KMS-11 (cell line): ENCODE results near the gene CSRP3.

Experiments
- H2AFZ ChIP-seq: fragments of 200-600 bp; sonication (generic); 2 replicates; pipeline ENCODE4 v1.6.1; 2016; ENCODE audit warnings: antibody characterized with exemption, mixed run types, low read depth
- H3K27ac ChIP-seq: fragments of 200-600 bp; sonication (generic); 2 replicates; pipeline ENCODE4 v1.6.1; 2016; ENCODE audit warnings: mild to moderate bottlenecking, mixed run types
- H3K27me3 ChIP-seq: fragments of 200-600 bp; sonication (generic); 2 replicates; pipeline ENCODE4 v1.6.1; 2017; ENCODE audit warnings: mild to moderate bottlenecking, low read depth, mixed run types, moderate library complexity; ENCODE audit not compliant: insufficient read depth
- H3K36me3 ChIP-seq: fragments of 200-600 bp; sonication (generic); 2 replicates; pipeline ENCODE4 v1.6.1; 2017; ENCODE audit warnings: mild to moderate bottlenecking, mixed run types; ENCODE audit not compliant: insufficient read depth
- H3K4me1 ChIP-seq: fragments of 200-600 bp; sonication (generic); 2 replicates; pipeline ENCODE4 v1.6.1; 2016; ENCODE audit warnings: mild to moderate bottlenecking, low read depth, mixed run types; ENCODE audit not compliant: poor library complexity, severe bottlenecking
- H3K4me2 ChIP-seq: fragments of 200-600 bp; sonication (generic); 2 replicates; pipeline ENCODE4 v1.7.0; 2016; ENCODE audit warnings: mild to moderate bottlenecking, mixed run types
- H3K4me3 ChIP-seq: fragments of 200-600 bp; sonication (generic); IDR thresholded peaks from 2 replicates; pipeline ENCODE4 v1.6.1; 2017; ENCODE audit warnings: low read depth, low read length, mixed read lengths; ENCODE audit not compliant: insufficient read depth
- H3K79me2 ChIP-seq: fragments of 200-600 bp; sonication (generic); 2 replicates; pipeline ENCODE4 v1.6.1; 2016; ENCODE audit warnings: low read depth, mixed run types; ENCODE audit not compliant: insufficient read depth
- H3K9ac ChIP-seq: fragments of 200-600 bp; sonication (generic); 2 replicates; pipeline ENCODE4 v1.6.1; 2016; ENCODE audit warnings: mild to moderate bottlenecking, mixed run types
- H4K20me1 ChIP-seq: fragments of 200-600 bp; sonication (generic); 2 replicates; pipeline ENCODE4 v1.6.1; 2016; ENCODE audit warnings: mild to moderate bottlenecking, mixed run types; ENCODE audit not compliant: insufficient read depth
- CTCF ChIP-seq: fragments of 200-600 bp; sonication (generic); conservative IDR thresholded peaks from 2 replicates; pipeline ENCODE4 v1.6.1; 2017; ENCODE audit warnings: low read depth, mild to moderate bottlenecking, antibody characterized with exemption, low read length, moderate library complexity, mixed read lengths

CSRP3 gene

GRCh38 chr11:19191530-19192169, 10.1 kb downstream of the CSRP3 start:
- H2AFZ ChIP-seq: no peak overlapping the region
- no peak overlapping the region for H3K4me3 ChIP-seq
- H3K27ac ChIP-seq: no peak overlapping the region
- no peak overlapping the region for H3K4me2 ChIP-seq
- H3K9ac ChIP-seq: no peak overlapping the region
- TF ChIP-seq CTCF: no peak
- no peaks in the 10 kb centered on the region for H3K27me3 ChIP-seq
- H3K36me3 ChIP-seq: no peaks in the 10 kb centered on the region
- no peaks in the 10 kb centered on the region for H3K4me1 ChIP-seq
- no peaks in the 10 kb centered on the region for H4K20me1 ChIP-seq
- no peaks in the 10 kb centered on the region for H3K79me2 ChIP-seq

- Histone ChIP-seq H3K4me1 (no peaks in the 10 kb centered on the region), H3K4me3 (no peak overlapping the region), H3K9ac (no peak overlapping the region), H3K27ac (no peak overlapping the region), H2AFZ (no peak overlapping the region), H3K4me2 (no peak overlapping the region), H3K36me3 (no peaks in the 10 kb centered on the region), H3K27me3 (no peaks in the 10 kb centered on the region), H3K79me2 (no peaks in the 10 kb centered on the region), H4K20me1 (no peaks in the 10 kb centered on the region)
- TF ChIP-seq CTCF: no peak
Measured at GRCh38 chr11:19187833-19188258, 13.9 kb downstream of the CSRP3 start.

GRCh38 chr11:19187114-19187832, 14.5 kb downstream of the CSRP3 start:
- Histone ChIP-seq H3K4me3 (no peak overlapping the region), H3K36me3 (no peaks in the 10 kb centered on the region), H3K79me2 (no peaks in the 10 kb centered on the region), H3K27me3 (no peaks in the 10 kb centered on the region), H2AFZ (no peak overlapping the region), H3K27ac (no peak overlapping the region), H3K9ac (no peak overlapping the region), H3K4me1 (no peaks in the 10 kb centered on the region), H3K4me2 (no peak overlapping the region), H4K20me1 (no peaks in the 10 kb centered on the region)
- TF ChIP-seq CTCF: no peak

GRCh38 chr11:19185516-19186052, 16.2 kb downstream of the CSRP3 start:
- no peak for TF ChIP-seq CTCF
- no peaks in the 10 kb centered on the region for H3K4me1 ChIP-seq
- no peak overlapping the region for H3K4me3 ChIP-seq
- no peak overlapping the region for H3K27ac ChIP-seq
- H3K9ac ChIP-seq: no peak overlapping the region
- H4K20me1 ChIP-seq: no peaks in the 10 kb centered on the region
- H2AFZ ChIP-seq: no peak overlapping the region
- H3K79me2 ChIP-seq: no peaks in the 10 kb centered on the region
- H3K27me3 ChIP-seq: no peaks in the 10 kb centered on the region
- no peaks in the 10 kb centered on the region for H3K36me3 ChIP-seq
- no peak overlapping the region for H3K4me2 ChIP-seq
